Astrocyte (in vitro differentiated cells and primary cell): ENCODE measurements around the gene RGS1. TPM values are rescaled to one million over a fixed set of nuclear protein-coding genes. Genes with fewer than 3 reads are reported as not detected.

ENCODE experiments used
- DNase-seq: peaks from one replicate; pipeline ENCODE4 v3.0.0-alpha.2; 2010; ENCODE audit warnings: low read depth
- FAIRE-seq: peaks from 2 replicates; lab custom pipeline; 2011; peaks lifted over from hg19 to GRCh38; lab: Jason Lieb, UNC
- H2AFZ ChIP-seq: 2 replicates; pipeline ENCODE4 v1.6.0; 2012; ENCODE audit warnings: low read depth, low read length, inconsistent platforms
- H3K27ac ChIP-seq: 2 replicates; pipeline ENCODE4 v1.5.1; 2011; ENCODE audit warnings: low read depth, low read length, inconsistent platforms
- H3K27me3 ChIP-seq: 2 replicates; pipeline ENCODE4 v1.6.0; 2011; ENCODE audit warnings: low read length, inconsistent platforms; ENCODE audit not compliant: insufficient read depth
- H3K36me3 ChIP-seq: 2 replicates; pipeline ENCODE4 v1.5.1; 2011; ENCODE audit warnings: low read length, inconsistent platforms; ENCODE audit not compliant: insufficient read depth
- H3K4me1 ChIP-seq: 2 replicates; pipeline ENCODE4 v1.5.1; 2011; ENCODE audit warnings: low read length, inconsistent platforms; ENCODE audit not compliant: insufficient read depth
- H3K4me2 ChIP-seq: 2 replicates; pipeline ENCODE4 v1.6.0; 2012; ENCODE audit warnings: low read length, inconsistent platforms
- H3K4me3 ChIP-seq: 2 replicates; pipeline ENCODE4 v1.5.1; 2011; ENCODE audit warnings: low read depth, mild to moderate bottlenecking, low read length, inconsistent platforms; ENCODE audit not compliant: insufficient read depth
- H3K79me2 ChIP-seq: 2 replicates; pipeline ENCODE4 v1.6.0; 2012; ENCODE audit warnings: mild to moderate bottlenecking, low read length, inconsistent platforms; ENCODE audit not compliant: insufficient read depth
- H3K9ac ChIP-seq: 2 replicates; pipeline ENCODE4 v1.6.0; 2012; ENCODE audit warnings: mild to moderate bottlenecking, low read length, inconsistent platforms
- H3K9me3 ChIP-seq: 2 replicates; pipeline ENCODE4 v1.5.1; 2012; ENCODE audit warnings: low read depth, mild to moderate bottlenecking, low read length, inconsistent platforms; ENCODE audit not compliant: insufficient read depth
- H4K20me1 ChIP-seq: 2 replicates; pipeline ENCODE4 v1.6.0; 2012; ENCODE audit warnings: low read length, inconsistent platforms; ENCODE audit not compliant: insufficient read depth
- H3K27ac Mint-ChIP-seq: one replicate; pipeline ENCODE4 v1.8.0; 2021; ENCODE audit warnings: mild to moderate bottlenecking, mixed read lengths; ENCODE audit not compliant: unreplicated experiment
- H3K27me3 Mint-ChIP-seq: one replicate; pipeline ENCODE4 v1.8.0; 2021; ENCODE audit warnings: low read depth, mixed read lengths; ENCODE audit not compliant: unreplicated experiment
- H3K36me3 Mint-ChIP-seq: one replicate; pipeline ENCODE4 v1.8.0; 2021; ENCODE audit warnings: low read depth, mixed read lengths; ENCODE audit not compliant: unreplicated experiment
- H3K4me1 Mint-ChIP-seq: one replicate; pipeline ENCODE4 v1.8.0; 2021; ENCODE audit warnings: low read depth, mixed read lengths; ENCODE audit not compliant: unreplicated experiment
- H3K4me3 Mint-ChIP-seq: one replicate; pipeline ENCODE4 v1.8.0; 2021; ENCODE audit warnings: mild to moderate bottlenecking, moderate library complexity, mixed read lengths; ENCODE audit not compliant: unreplicated experiment
- H3K9me3 Mint-ChIP-seq: one replicate; pipeline ENCODE4 v1.8.0; 2021; ENCODE audit warnings: mild to moderate bottlenecking, mixed read lengths; ENCODE audit not compliant: unreplicated experiment
- CTCF ChIP-seq: IDR thresholded peaks from 2 replicates; pipeline ENCODE4 v1.5.1; 2011; ENCODE audit warnings: low read depth, mild to moderate bottlenecking, inconsistent platforms, low read length, moderate library complexity; ENCODE audit not compliant: insufficient read depth
- EZH2 ChIP-seq: IDR thresholded peaks from 2 replicates; pipeline ENCODE4 v1.6.1; 2012; ENCODE audit warnings: mild to moderate bottlenecking, low read length, inconsistent platforms; ENCODE audit not compliant: insufficient read depth
- total RNA-seq: library from RNA; stranded (reverse); gene quantifications from 2 replicates; pipeline ENCODE4 v1.2.1, GENCODE V29; 2021

RGS1 gene
- total RNA-seq, 1 donor from 2014 or later, result not detected

- Histone ChIP-seq H3K27me3 (no peaks in the 10 kb centered on the region), H3K4me3 (no peak overlapping the region), H3K27ac (no peak overlapping the region), H2AFZ (no peak overlapping the region), H3K9ac (no peak overlapping the region), H3K79me2 (no peaks in the 10 kb centered on the region), H3K4me2 (no peak overlapping the region), H4K20me1 (no peaks in the 10 kb centered on the region), H3K4me1 (peaks cover 38% of the 10 kb centered on the region), H3K36me3 (no peaks in the 10 kb centered on the region), H3K9me3 (no peaks in the 10 kb centered on the region)
- no peak for DNase-seq
- Mint-ChIP-seq H3K27me3 (no peaks in the 10 kb centered on the region), H3K4me3 (no peak overlapping the region), H3K9me3 (no peaks in the 10 kb centered on the region), H3K4me1 (peaks cover 32% of the 10 kb centered on the region), H3K36me3 (no peaks in the 10 kb centered on the region), H3K27ac (no peak overlapping the region)
- no peak for FAIRE-seq
- TF ChIP-seq CTCF (no peak), EZH2 (no peak)
Observed at GRCh38 chr1:192555399-192555798, 20.2 kb upstream of the RGS1 start.

- Histone ChIP-seq H3K4me2 (peak overlapping the region; percentile 59), H4K20me1 (no peaks in the 10 kb centered on the region), H3K27ac (peak overlapping the region; percentile 93), H3K4me3 (no peak overlapping the region), H3K9ac (peak overlapping the region; percentile 55), H2AFZ (no peak overlapping the region), H3K27me3 (no peaks in the 10 kb centered on the region), H3K9me3 (no peaks in the 10 kb centered on the region), H3K36me3 (no peaks in the 10 kb centered on the region), H3K4me1 (peaks cover 28% of the 10 kb centered on the region), H3K79me2 (no peaks in the 10 kb centered on the region)
- TF ChIP-seq CTCF (no peak), EZH2 (no peak)
- Mint-ChIP-seq H3K27ac (peak overlapping the region; percentile 56), H3K4me1 (peaks cover 27% of the 10 kb centered on the region), H3K9me3 (no peaks in the 10 kb centered on the region), H3K4me3 (no peak overlapping the region), H3K27me3 (no peaks in the 10 kb centered on the region), H3K36me3 (no peaks in the 10 kb centered on the region)
- DNase-seq (peak; percentile 52), FAIRE-seq (peak; percentile 47)
Observed at GRCh38 chr1:192557841-192558595, 17.6 kb upstream of the RGS1 start.
